CD14-positive monocyte (primary cell): ENCODE measurements around the gene F13B. TPM values are rescaled to one million over a fixed set of nuclear protein-coding genes. Genes with fewer than 3 reads are reported as not detected.

Experiments
- DNase-seq, 3 donors: peaks; one replicate each; pipeline ENCODE4 v3.0.0-alpha.2; 2011 to 2022
- H2AFZ ChIP-seq: 2 replicates; pipeline ENCODE4 v1.6.0; 2012; ENCODE audit warnings: mild to moderate bottlenecking, low read depth, low read length, inconsistent platforms; ENCODE audit not compliant: insufficient read depth, poor library complexity, severe bottlenecking
- H3K27ac ChIP-seq, 2 donors: 1 replicate in 1 of 2; 2 replicates in 1 of 2; pipeline ENCODE4 v1.5.1; 2012 to 2013; ENCODE audit warnings: low read length in 2 of 2, control low read depth in 1 of 2, inconsistent platforms in 1 of 2, low read depth in 1 of 2, mild to moderate bottlenecking in 1 of 2
- H3K27me3 ChIP-seq, 2 donors: one replicate each; pipeline versions ENCODE4 v1.6.0 to v1.6.1; 2011 to 2013; ENCODE audit warnings: low read length in 2 of 2; ENCODE audit not compliant: control insufficient read depth in 2 of 2, insufficient read depth in 2 of 2
- H3K36me3 ChIP-seq, 2 donors: replicated peaks in 1 of 2; 1 replicate in 1 of 2; 2 replicates in 1 of 2; pipeline versions ENCODE4 v1.5.1 to v1.6.1; 2012 to 2013; ENCODE audit warnings: low read length in 2 of 2, control low read depth in 1 of 2, inconsistent platforms in 1 of 2, mild to moderate bottlenecking in 1 of 2; ENCODE audit not compliant: insufficient read depth in 2 of 2, control insufficient read depth in 1 of 2
- H3K4me1 ChIP-seq, 2 donors: 1 replicate in 1 of 2; 2 replicates in 1 of 2; pipeline versions ENCODE4 v1.5.1 to v1.6.1; 2012 to 2013; ENCODE audit warnings: low read length in 2 of 2, control low read depth in 1 of 2, inconsistent platforms in 1 of 2, mild to moderate bottlenecking in 1 of 2, moderate library complexity in 1 of 2; ENCODE audit not compliant: insufficient read depth in 2 of 2, control insufficient read depth in 1 of 2
- H3K4me2 ChIP-seq: replicated peaks from 2 replicates; pipeline ENCODE3; 2012; ENCODE audit warnings: low read length, moderate library complexity, mild to moderate bottlenecking; ENCODE audit not compliant: poor library complexity, severe bottlenecking; ENCODE audit errors: extremely low read depth
- H3K4me3 ChIP-seq, 3 experiments: fragments of 200-600 bp in 1 of 3; sonication (generic) in 1 of 3; replicated peaks in 1 of 3; 1 replicate in 2 of 3; 2 replicates in 1 of 3; pipeline ENCODE4 v1.5.1; 2011 to 2013; ENCODE audit warnings: low read length in 3 of 3, mild to moderate bottlenecking in 3 of 3, control low read depth in 2 of 3, low read depth in 2 of 3, inconsistent platforms in 1 of 3, moderate library complexity in 1 of 3
- H3K79me2 ChIP-seq: 2 replicates; pipeline ENCODE4 v1.6.0; 2012; ENCODE audit warnings: mild to moderate bottlenecking, control low read depth, inconsistent platforms, low read length, moderate library complexity; ENCODE audit not compliant: insufficient read depth
- H3K9ac ChIP-seq: 2 replicates; pipeline ENCODE4 v1.6.0; 2017; ENCODE audit warnings: low read length, mild to moderate bottlenecking; ENCODE audit not compliant: insufficient read depth, poor library complexity, severe bottlenecking
- H3K9me3 ChIP-seq, 2 donors: replicated peaks in 1 of 2; 1 replicate in 1 of 2; 2 replicates in 1 of 2; pipeline versions ENCODE4 v1.5.1 to v1.6.1; 2012 to 2013; ENCODE audit warnings: low read length in 2 of 2, control low read depth in 1 of 2; ENCODE audit not compliant: control insufficient read depth in 1 of 2, insufficient read depth in 1 of 2
- H4K20me1 ChIP-seq: 2 replicates; pipeline ENCODE4 v1.6.0; 2012; ENCODE audit warnings: mild to moderate bottlenecking, low read length, control low read depth, moderate library complexity; ENCODE audit not compliant: insufficient read depth
- H3K27ac Mint-ChIP-seq, 7 donors: one replicate each; pipeline ENCODE4 v1.8.0; 2020; ENCODE audit warnings: mild to moderate bottlenecking in 7 of 7, mixed read lengths in 7 of 7, moderate library complexity in 6 of 7, inconsistent platforms in 2 of 7
- H3K27me3 Mint-ChIP-seq, 3 donors: one replicate each; pipeline ENCODE4 v1.8.0; 2021 to 2022; ENCODE audit warnings: low read depth in 3 of 3, mild to moderate bottlenecking in 3 of 3, mixed read lengths in 3 of 3, moderate library complexity in 3 of 3, inconsistent platforms in 1 of 3
- H3K36me3 Mint-ChIP-seq, 2 donors: one replicate each; pipeline ENCODE4 v1.8.0; 2020; ENCODE audit warnings: mixed read lengths in 2 of 2, inconsistent platforms in 1 of 2, mild to moderate bottlenecking in 1 of 2
- H3K4me1 Mint-ChIP-seq: one replicate; pipeline ENCODE4 v1.8.0; 2020; ENCODE audit warnings: mild to moderate bottlenecking, mixed read lengths
- H3K4me3 Mint-ChIP-seq, 2 donors: one replicate each; pipeline ENCODE4 v1.8.0; 2020; ENCODE audit warnings: mild to moderate bottlenecking in 2 of 2, mixed read lengths in 2 of 2, moderate library complexity in 1 of 2
- H3K9me3 Mint-ChIP-seq, 7 donors: one replicate each; pipeline ENCODE4 v1.8.0; 2020 to 2022; ENCODE audit warnings: mixed read lengths in 7 of 7, mild to moderate bottlenecking in 6 of 7, moderate library complexity in 6 of 7, inconsistent platforms in 2 of 7
- WGBS: methylation state at CpG from one replicate; pipeline ENCODE4 v1.1.5; 2013; ENCODE audit warnings: missing lambda C conversion rate; ENCODE audit not compliant: insufficient coverage; 5-methylcytosine and 5-hydroxymethylcytosine counted together
- intact Hi-C, 2 donors: fragments of 100-400 bp; cut with micrococcal nuclease; formaldehyde crosslinking; loops; one replicate each; pipeline versions ENCODE4 v1.15.0 to v1.15.1; 2023
- polyA plus RNA-seq, 3 donors: library from polyadenylated mRNA; depleted of rRNA in 1 of 3; unstranded in 2 of 3; stranded (reverse) in 1 of 3; fragments of 300-500 nt in 2 of 3; fragments of >200 nt in 1 of 3; fragmentation: Illumina TruSeq in 2 of 3; gene quantifications; 1 replicate in 2 of 3; 2 replicates in 1 of 3; pipeline ENCODE4 v1.2.3, GENCODE V29; 2012 to 2021
- TF ChIP-seq, protein P1 (sequence below): fragments of 200-600 bp; IDR thresholded peaks from one replicate; pipeline ENCODE4 v1.8.0; 2022; ENCODE audit warnings: antibody characterized with exemption, mild to moderate bottlenecking

Gene F13B
- polyA plus RNA-seq, 3 donors = not detected

GRCh38 chr1:197008861-197009260, 58.2 kb downstream of the F13B start:
- WGBS = 100% methylated on average over 2 of the region's 6 CpGs
- H3K27me3 ChIP-seq = no peaks in the 10 kb centered on the region
- Mint-ChIP-seq H3K27me3 (peaks cover 0 to 2% (median 0%) of the 10 kb centered on the region in 3 donors), H3K4me1 (no peaks in the 10 kb centered on the region), H3K36me3 (no peaks in the 10 kb centered on the region), H3K27ac (no peak overlapping the region), H3K4me3 (no peak overlapping the region), H3K9me3 (peaks cover 4 to 13% (median 7%) of the 10 kb centered on the region in 7 donors)
- no peaks in the 10 kb centered on the region for H4K20me1 ChIP-seq
- H3K9me3 ChIP-seq = peaks cover 0 to 4% of the 10 kb centered on the region in 2 donors
- no peak overlapping the region for H3K4me2 ChIP-seq
- no peaks in the 10 kb centered on the region for H3K36me3 ChIP-seq
- no peak for DNase-seq
- TF ChIP-seq, protein P1, sequence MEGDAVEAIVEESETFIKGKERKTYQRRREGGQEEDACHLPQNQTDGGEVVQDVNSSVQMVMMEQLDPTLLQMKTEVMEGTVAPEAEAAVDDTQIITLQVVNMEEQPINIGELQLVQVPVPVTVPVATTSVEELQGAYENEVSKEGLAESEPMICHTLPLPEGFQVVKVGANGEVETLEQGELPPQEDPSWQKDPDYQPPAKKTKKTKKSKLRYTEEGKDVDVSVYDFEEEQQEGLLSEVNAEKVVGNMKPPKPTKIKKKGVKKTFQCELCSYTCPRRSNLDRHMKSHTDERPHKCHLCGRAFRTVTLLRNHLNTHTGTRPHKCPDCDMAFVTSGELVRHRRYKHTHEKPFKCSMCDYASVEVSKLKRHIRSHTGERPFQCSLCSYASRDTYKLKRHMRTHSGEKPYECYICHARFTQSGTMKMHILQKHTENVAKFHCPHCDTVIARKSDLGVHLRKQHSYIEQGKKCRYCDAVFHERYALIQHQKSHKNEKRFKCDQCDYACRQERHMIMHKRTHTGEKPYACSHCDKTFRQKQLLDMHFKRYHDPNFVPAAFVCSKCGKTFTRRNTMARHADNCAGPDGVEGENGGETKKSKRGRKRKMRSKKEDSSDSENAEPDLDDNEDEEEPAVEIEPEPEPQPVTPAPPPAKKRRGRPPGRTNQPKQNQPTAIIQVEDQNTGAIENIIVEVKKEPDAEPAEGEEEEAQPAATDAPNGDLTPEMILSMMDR = no peak
- H2AFZ ChIP-seq = no peak overlapping the region
- no peaks in the 10 kb centered on the region for H3K4me1 ChIP-seq
- H3K4me3 ChIP-seq = no peak overlapping the region
- H3K79me2 ChIP-seq = no peaks in the 10 kb centered on the region
- H3K9ac ChIP-seq = no peak overlapping the region
- no peak overlapping the region for H3K27ac ChIP-seq
- intact Hi-C loops = no loop called here

GRCh38 chr1:197003132-197003531, 63.9 kb downstream of the F13B start:
- Histone ChIP-seq H3K4me3 (no peak overlapping the region), H2AFZ (no peak overlapping the region), H3K9ac (no peak overlapping the region), H3K36me3 (no peaks in the 10 kb centered on the region), H3K27ac (no peak overlapping the region), H3K9me3 (no peaks in the 10 kb centered on the region), H4K20me1 (no peaks in the 10 kb centered on the region), H3K79me2 (no peaks in the 10 kb centered on the region), H3K4me2 (no peak overlapping the region), H3K27me3 (no peaks in the 10 kb centered on the region), H3K4me1 (no peaks in the 10 kb centered on the region)
- H3K9me3 Mint-ChIP-seq = peaks cover 0 to 6% (median 2%) of the 10 kb centered on the region in 7 donors
- no peak overlapping the region for H3K4me3 Mint-ChIP-seq
- intact Hi-C loops = no loop called here
- no peaks in the 10 kb centered on the region for H3K4me1 Mint-ChIP-seq
- TF ChIP-seq, protein P1 = no peak
- no peak overlapping the region for H3K27ac Mint-ChIP-seq
- DNase-seq = no peak
- 73% methylated on average over 2 of the region's 2 CpGs for WGBS
- H3K27me3 Mint-ChIP-seq = peaks cover 0 to 5% (median 0%) of the 10 kb centered on the region in 3 donors
- no peaks in the 10 kb centered on the region for H3K36me3 Mint-ChIP-seq
